Right lobe of liver (tissue), 4 donors: Measurements from ENCODE around the gene PIEZO2.

Experiments used
- CTCF ChIP-seq, 4 donors: fragments of 200-600 bp in 3 of 4; fragments of 450-650 bp in 1 of 4; IDR thresholded peaks; one replicate each; pipeline versions ENCODE4 v1.5.1 to v1.8.0; 2016 to 2022; ENCODE audit warnings: antibody characterized with exemption in 4 of 4, mild to moderate bottlenecking in 2 of 4
- POLR2A ChIP-seq: fragments of 450-650 bp; IDR thresholded peaks from one replicate; pipeline ENCODE4 v1.6.1; 2017; ENCODE audit warnings: antibody characterized with exemption, mild to moderate bottlenecking
- donor health status: DM: no; HTN: no; CAD: no.
- donor health status: DM: no; HTN: no; CAD: no.
- donor health status: DM: no; HTN: yes; CAD: no.

- TF ChIP-seq CTCF (IDR thresholded peaks at IDR 0.05) (no peak), POLR2A (no peak)
Measured at GRCh38 chr18:10770264-10770663, 379.1 kb downstream of the PIEZO2 start.
